GM12864 (cell line): ENCODE measurements around the gene KRTAP1-1.
"Not testable (repeated sequence)": the region's sequence is repeated elsewhere in the genome, so short reads cannot be mapped to it uniquely, and the experiment has no call there.

Source experiments
- DNase-seq: peaks from one replicate; pipeline ENCODE4 v3.0.0-alpha.2; 2011; ENCODE audit warnings: low read depth
- H3K4me3 ChIP-seq: 2 replicates; pipeline ENCODE4 v1.5.1; 2011; ENCODE audit warnings: mild to moderate bottlenecking, low read depth, low read length, control low read depth
- TF ChIP-seq, protein P1 (sequence below): IDR thresholded peaks from 2 replicates; pipeline ENCODE4 v1.5.1; 2011; ENCODE audit warnings: low read depth, mild to moderate bottlenecking, moderate library complexity, low read length, control low read depth, inconsistent platforms; ENCODE audit errors: missing control alignments

The KRTAP1-1 gene

GRCh38 chr17:41049110-41049509 is 7.9 kb upstream of the KRTAP1-1 start:
- H3K4me3 ChIP-seq: no peak overlapping the region
- no peak for DNase-seq
- TF ChIP-seq, protein P1, sequence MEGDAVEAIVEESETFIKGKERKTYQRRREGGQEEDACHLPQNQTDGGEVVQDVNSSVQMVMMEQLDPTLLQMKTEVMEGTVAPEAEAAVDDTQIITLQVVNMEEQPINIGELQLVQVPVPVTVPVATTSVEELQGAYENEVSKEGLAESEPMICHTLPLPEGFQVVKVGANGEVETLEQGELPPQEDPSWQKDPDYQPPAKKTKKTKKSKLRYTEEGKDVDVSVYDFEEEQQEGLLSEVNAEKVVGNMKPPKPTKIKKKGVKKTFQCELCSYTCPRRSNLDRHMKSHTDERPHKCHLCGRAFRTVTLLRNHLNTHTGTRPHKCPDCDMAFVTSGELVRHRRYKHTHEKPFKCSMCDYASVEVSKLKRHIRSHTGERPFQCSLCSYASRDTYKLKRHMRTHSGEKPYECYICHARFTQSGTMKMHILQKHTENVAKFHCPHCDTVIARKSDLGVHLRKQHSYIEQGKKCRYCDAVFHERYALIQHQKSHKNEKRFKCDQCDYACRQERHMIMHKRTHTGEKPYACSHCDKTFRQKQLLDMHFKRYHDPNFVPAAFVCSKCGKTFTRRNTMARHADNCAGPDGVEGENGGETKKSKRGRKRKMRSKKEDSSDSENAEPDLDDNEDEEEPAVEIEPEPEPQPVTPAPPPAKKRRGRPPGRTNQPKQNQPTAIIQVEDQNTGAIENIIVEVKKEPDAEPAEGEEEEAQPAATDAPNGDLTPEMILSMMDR: no peak

DNA sequence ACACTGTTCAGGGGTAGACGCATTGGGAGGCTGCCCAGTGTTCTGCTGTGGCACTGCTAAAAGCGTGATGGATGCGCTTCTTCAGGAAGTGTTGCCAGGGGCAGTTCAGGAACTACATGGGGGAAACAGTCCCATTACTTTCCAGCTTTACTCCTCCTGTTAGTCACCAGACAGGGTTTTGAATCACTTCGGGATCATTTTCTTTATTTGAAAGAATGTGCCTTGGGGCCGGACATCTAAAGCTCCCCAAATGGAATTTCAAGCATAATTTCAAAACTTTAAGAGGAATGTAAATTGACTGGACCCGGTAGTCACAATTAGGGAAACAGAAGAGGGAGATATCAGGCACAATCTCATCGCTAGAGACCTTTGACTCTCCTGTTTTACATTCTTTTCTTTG is 7.2 kb upstream of the KRTAP1-1 start:
- no peak for DNase-seq
- H3K4me3 ChIP-seq: no peak overlapping the region
- TF ChIP-seq, protein P1: no peak

GRCh38 chr17:41046735-41047465 is 5.7 kb upstream of the KRTAP1-1 start, which contains the start of gene KRTAP2-1:
TSS of gene KRTAP2-1 (minus strand) at chr17:41047316. CDS start at chr17:41047267, 49 bp downstream.
- H3K4me3 ChIP-seq, DNase-seq: not testable (repeated sequence)

DNA sequence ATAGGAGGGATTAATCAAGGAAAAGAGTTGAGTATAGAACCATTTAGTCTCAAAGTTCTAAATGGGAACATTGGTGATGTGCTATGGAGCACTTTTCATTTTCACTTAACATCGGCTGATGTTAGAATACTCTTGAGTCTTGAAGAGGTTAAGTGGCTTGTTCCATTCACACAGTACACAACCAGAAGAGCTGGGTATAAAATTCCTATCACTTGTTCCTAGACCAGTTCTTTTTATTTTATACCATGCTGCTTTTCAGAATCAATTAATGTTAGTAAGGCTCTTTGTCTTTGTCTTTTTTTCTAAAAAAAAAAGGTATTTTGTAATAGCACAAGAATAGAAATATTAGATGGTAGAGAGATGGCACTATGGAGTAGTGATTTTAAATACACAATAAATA is 1.7 kb upstream of the KRTAP1-1 start:
- no peak for DNase-seq
- H3K4me3 ChIP-seq: no peak overlapping the region
- TF ChIP-seq, protein P1: no peak

- no peak overlapping the region for H3K4me3 ChIP-seq
- no peak for DNase-seq
- TF ChIP-seq, protein P1: no peak
These were observed 3.3 kb downstream of the KRTAP1-1 start for GRCh38 chr17:41037853-41038350.

DNA sequence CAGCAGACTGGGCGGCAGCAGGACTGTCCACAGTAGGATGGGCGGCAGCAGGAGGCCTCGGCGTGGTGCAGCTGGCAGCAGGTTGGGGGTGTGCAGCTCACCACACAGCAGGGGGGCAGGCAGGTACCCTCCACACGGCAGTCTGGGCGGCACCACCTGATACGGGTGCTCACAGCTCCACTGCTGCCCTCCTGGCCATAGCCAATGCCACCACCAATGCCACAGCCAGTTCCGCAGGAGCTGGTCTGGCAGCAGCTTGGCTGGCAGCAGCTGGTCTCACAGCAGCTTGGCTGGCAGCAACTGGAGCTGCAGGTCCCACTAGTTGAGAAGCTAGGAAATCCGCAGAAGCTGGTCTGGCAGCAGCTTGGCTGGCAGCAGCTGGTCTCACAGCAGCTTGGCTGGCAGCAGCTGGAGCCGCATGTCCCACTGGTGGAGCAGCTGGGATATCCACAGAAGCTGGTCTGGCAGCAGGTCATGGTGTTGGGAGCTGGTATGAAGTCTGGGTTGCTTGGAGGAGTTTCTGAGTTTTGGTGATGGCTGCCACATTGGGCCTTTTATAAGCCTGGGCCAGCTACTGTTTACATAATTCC is 6.8 kb downstream of the KRTAP1-1 start, which contains the start of gene KRTAP1-3:
KRTAP1-3 (minus strand) TSS at position 529 of the 590 bp plus-strand sequence; CDS start at position 476, 53 bp downstream.
- not testable (repeated sequence) for H3K4me3 ChIP-seq, DNase-seq

DNA sequence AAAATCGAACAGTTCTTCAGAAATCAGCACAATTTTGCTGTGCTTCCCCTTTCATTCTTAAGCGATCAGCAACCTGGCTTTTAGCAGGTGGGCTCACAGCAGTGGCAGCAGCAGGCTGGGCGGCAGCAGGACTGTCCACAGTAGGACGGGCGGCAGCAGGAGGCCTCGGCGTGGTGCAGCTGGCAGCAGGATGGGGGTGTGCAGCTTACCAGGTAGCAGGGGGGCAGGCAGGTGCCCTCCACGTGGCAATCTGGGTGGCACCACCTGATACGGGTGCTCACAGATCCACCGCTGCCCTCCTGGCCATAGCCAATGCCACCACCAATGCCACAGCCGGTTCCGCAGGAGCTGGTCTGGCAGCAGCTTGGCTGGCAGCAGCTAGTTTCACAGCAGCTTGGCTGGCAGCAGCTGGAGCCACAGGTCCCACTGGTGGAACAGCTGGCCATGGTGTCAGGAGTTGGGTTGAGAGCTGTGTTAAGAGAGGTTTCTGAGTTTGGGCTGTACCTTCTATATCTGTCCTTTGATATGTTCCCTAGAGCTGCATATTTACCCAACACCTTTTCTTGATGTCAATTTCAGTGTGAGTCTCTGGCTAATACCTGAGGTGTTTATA is 11.5 kb downstream of the KRTAP1-1 start, which contains the start of gene KRTAP1-4:
KRTAP1-4 (minus strand) TSS at position 563 of the 613 bp plus-strand sequence; CDS start at position 446, 117 bp downstream.
- TF ChIP-seq, protein P1: no peak
- DNase-seq: no peak
- no peak within 1 kb of the TSS for H3K4me3 ChIP-seq
